GM12878 (cell line): ENCODE measurements around the gene PDE7B. TPM values are rescaled to one million over a fixed set of nuclear protein-coding genes. Genes with fewer than 3 reads are reported as not detected.

Source experiments
- ATAC-seq: fragments of 200-7000 bp; cut with Tn5 transposase; 3 replicates; pipeline ENCODE4 v1.9.1; 2020; ENCODE audit warnings: mild to moderate bottlenecking, moderate library complexity
- Bru-seq: library from RNA; stranded (reverse); fragments of 400-500 nt; gene quantifications from one replicate; lab custom pipeline; 2021; lab: Mats Ljungman, UMichigan
- BruChase-seq, 2 experiments: library from RNA; stranded (reverse); fragments of 400-500 nt; gene quantifications; one replicate each; lab custom pipeline; 2021; lab: Mats Ljungman, UMichigan
- BruUV-seq: library from RNA; stranded (reverse); fragments of 400-500 nt; replicated peaks from 2 replicates; lab custom pipeline; 2021; lab: Mats Ljungman, UMichigan
- CTCF ChIA-PET: fragments of 300-600 bp; sonication (Branson Sonifier 250); formaldehyde crosslinking; extraction: SDS; loops from one replicate; lab custom pipeline; 2021; ENCODE audit warnings: inconsistent platforms; lab: Yijun Ruan, JAX
- POLR2A ChIA-PET: fragments of 350-600 bp; formaldehyde crosslinking; extraction: SDS; loops from one replicate; lab custom pipeline; 2021; ENCODE audit warnings: inconsistent platforms; lab: Charles Lee
- RAD21 ChIA-PET: fragments of 300-600 bp; sonication (Branson Sonifier 250); formaldehyde crosslinking; loops from one replicate; lab custom pipeline; 2023; ENCODE audit warnings: antibody characterized with exemption; ENCODE audit not compliant: unreplicated experiment; lab: Charles Lee
- SMC1A ChIA-PET: fragments of 300-600 bp; sonication (Branson Sonifier 250); formaldehyde crosslinking; loops from one replicate; lab custom pipeline; 2023; ENCODE audit not compliant: unreplicated experiment, uncharacterized antibody; lab: Charles Lee
- DNase-seq: peaks from one replicate; pipeline ENCODE4 v3.0.0-alpha.2; 2011; ENCODE audit warnings: low read depth, low spot score
- FAIRE-seq: peaks from 3 replicates; lab custom pipeline; 2011; peaks lifted over from hg19 to GRCh38; lab: Jason Lieb, UNC
- H2AFZ ChIP-seq: 2 replicates; pipeline ENCODE4 v1.6.0; 2011; ENCODE audit warnings: low read depth, low read length, control low read depth; ENCODE audit not compliant: control insufficient read depth
- H3K27ac ChIP-seq: 2 replicates; pipeline ENCODE4 v1.5.1; 2011; ENCODE audit warnings: control low read depth; ENCODE audit not compliant: control insufficient read depth, insufficient read depth
- H3K27me3 ChIP-seq, 2 experiments: replicated peaks in 1 of 2; 2 replicates each; pipeline versions ENCODE4 v1.6.0 to v1.6.1; 2011; ENCODE audit warnings: low read length in 1 of 2; ENCODE audit not compliant: control insufficient read depth in 2 of 2, insufficient read depth in 2 of 2
- H3K36me3 ChIP-seq, 2 experiments: 2 replicates each; pipeline ENCODE4 v1.5.1; 2011; ENCODE audit warnings: low read length in 1 of 2; ENCODE audit not compliant: control insufficient read depth in 2 of 2, insufficient read depth in 2 of 2
- H3K4me1 ChIP-seq: 2 replicates; pipeline ENCODE4 v1.6.1; 2011; ENCODE audit warnings: mild to moderate bottlenecking, low read length, moderate library complexity, mixed read lengths; ENCODE audit not compliant: control insufficient read depth, insufficient read depth
- H3K4me2 ChIP-seq: 2 replicates; pipeline ENCODE4 v1.6.0; 2011; ENCODE audit warnings: control low read depth; ENCODE audit not compliant: control insufficient read depth, insufficient read depth
- H3K4me3 ChIP-seq: fragments of 200-600 bp; sonication (generic); 2 replicates; pipeline ENCODE4 v1.5.1; 2016
- H3K79me2 ChIP-seq: 2 replicates; pipeline ENCODE4 v1.6.0; 2011; ENCODE audit warnings: low read length; ENCODE audit not compliant: control insufficient read depth, insufficient read depth
- H3K9ac ChIP-seq: 2 replicates; pipeline ENCODE4 v1.8.0; 2011; ENCODE audit warnings: low read length, control low read depth, mixed read lengths; ENCODE audit not compliant: control insufficient read depth, insufficient read depth
- H3K9me3 ChIP-seq: replicated peaks from 3 replicates; pipeline ENCODE4 v1.5.1; 2011; ENCODE audit warnings: mild to moderate bottlenecking, low read length; ENCODE audit not compliant: control insufficient read depth, insufficient read depth
- H4K20me1 ChIP-seq: 2 replicates; pipeline ENCODE4 v1.6.0; 2011; ENCODE audit not compliant: control insufficient read depth, insufficient read depth
- CBX3 ChIP-seq: fragments of 200-600 bp; sonication (generic); IDR thresholded peaks from 2 replicates; pipeline ENCODE4 v1.6.1; 2016; ENCODE audit warnings: low read depth, borderline replicate concordance
- CHD1 ChIP-seq: IDR thresholded peaks from 2 replicates; pipeline ENCODE4 v1.6.1; 2012; ENCODE audit warnings: low read depth, low read length, improper control_type of control experiment
- CHD2 ChIP-seq: IDR thresholded peaks from 2 replicates; pipeline ENCODE4 v1.6.1; 2011; ENCODE audit warnings: low read depth, low read length, improper control_type of control experiment, borderline replicate concordance
- CREM ChIP-seq: IDR thresholded peaks from 2 replicates; pipeline ENCODE4 v1.6.1; 2014; ENCODE audit warnings: antibody characterized with exemption, low read depth
- DPF2 ChIP-seq: fragments of 450-650 bp; IDR thresholded peaks from 2 replicates; pipeline ENCODE4 v1.6.1; 2017; ENCODE audit warnings: mild to moderate bottlenecking
- E2F4 ChIP-seq: IDR thresholded peaks from 2 replicates; pipeline ENCODE4 v1.6.1; 2012; ENCODE audit warnings: low read depth, low read length, improper control_type of control experiment
- IKZF2 ChIP-seq, 2 experiments: fragments of 450-650 bp; IDR thresholded peaks; 2 replicates each; pipeline ENCODE4 v1.6.1; 2017; ENCODE audit warnings: mild to moderate bottlenecking in 2 of 2, moderate library complexity in 2 of 2
- LARP7 ChIP-seq: fragments of 450-650 bp; IDR thresholded peaks from 2 replicates; pipeline ENCODE4 v1.6.1; 2017; ENCODE audit warnings: mild to moderate bottlenecking
- NFYB ChIP-seq: IDR thresholded peaks from 2 replicates; pipeline ENCODE4 v1.6.1; 2011; ENCODE audit warnings: low read depth, mild to moderate bottlenecking, low read length, improper control_type of control experiment, moderate library complexity; ENCODE audit not compliant: insufficient read depth
- PAX8 ChIP-seq: fragments of 450-650 bp; IDR thresholded peaks from 2 replicates; pipeline ENCODE4 v1.6.1; 2017; ENCODE audit warnings: mild to moderate bottlenecking, moderate library complexity
- RFX5 ChIP-seq: IDR thresholded peaks from 2 replicates; pipeline ENCODE4 v1.6.1; 2011; ENCODE audit warnings: low read depth, low read length, improper control_type of control experiment
- SMC3 ChIP-seq: IDR thresholded peaks from 2 replicates; pipeline ENCODE4 v1.6.1; 2011; ENCODE audit warnings: low read length, improper control_type of control experiment, borderline replicate concordance
- SREBF1 ChIP-seq: IDR thresholded peaks from 2 replicates; pipeline ENCODE4 v1.6.1; 2012; ENCODE audit warnings: mild to moderate bottlenecking, low read length
- SUZ12 ChIP-seq: fragments of 200-600 bp; sonication (generic); IDR thresholded peaks from one replicate; pipeline ENCODE4 v1.6.1; 2018; ENCODE audit warnings: antibody characterized with exemption, mild to moderate bottlenecking; ENCODE audit not compliant: unreplicated experiment
- ZNF622 ChIP-seq: fragments of 450-650 bp; IDR thresholded peaks from 2 replicates; pipeline ENCODE4 v1.6.1; 2017; ENCODE audit warnings: mild to moderate bottlenecking, inconsistent platforms
- WGBS: methylation state at CpG from one replicate; pipeline ENCODE4 v1.1.6; 2016; ENCODE audit warnings: low lambda C conversion rate; ENCODE audit not compliant: insufficient replicate concordance, insufficient coverage; ENCODE audit errors: missing lambda C conversion rate; 5-methylcytosine and 5-hydroxymethylcytosine counted together
- in situ Hi-C: fragments of 300-500 bp; cut with MboI; formaldehyde crosslinking; loops from 9 replicates; pipeline ENCODE4 v1.14.3; 2018; ENCODE audit warnings: mixed read lengths
- intact Hi-C: fragments of 100-400 bp; cut with micrococcal nuclease; formaldehyde crosslinking; loops from one replicate; pipeline ENCODE4 v1.14.2; 2022; ENCODE audit not compliant: unreplicated experiment
- long read RNA-seq, 2 experiments: library from polyadenylated mRNA; unstranded; transcript quantifications; one replicate each; pipeline ENCODE4 v2.0.0, GENCODE V29; 2019 to 2020
- polyA minus RNA-seq, 3 experiments: library from RNA; depleted of rRNA, polyadenylated mRNA; stranded (reverse); fragments of >200 nt; gene quantifications; 2 replicates each; pipeline ENCODE4 v1.2.3, GENCODE V29; 2011
- polyA plus RNA-seq, 11 experiments: library from polyadenylated mRNA; depleted of rRNA in 4 of 11; unstranded in 6 of 11; stranded (reverse) in 5 of 11; fragments of >200 nt; fragmentation: Nextera tagmentation in 4 of 11; fragmentation: Illumina TruSeq in 1 of 11; extraction: Ambion mirVana in 4 of 11; extraction: Trizol in 1 of 11; gene quantifications; 1 replicate in 1 of 11; 2 replicates in 10 of 11; pipeline versions ENCODE4 v1.2.1 to v1.2.3, GENCODE V29; 2011 to 2016; ENCODE audit warnings: inconsistent platforms in 2 of 11, missing spikeins in 2 of 11, low read depth in 1 of 11
- total RNA-seq, 4 experiments: library from RNA; depleted of rRNA in 3 of 4; stranded (reverse); fragments of >200 nt in 3 of 4; fragmentation: Illumina TruSeq in 1 of 4; extraction: Trizol in 1 of 4; gene quantifications; 2 replicates each; pipeline versions ENCODE4 v1.2.1 to v1.2.3, GENCODE V29; 2013 to 2021

Gene PDE7B
- total RNA-seq (2013; cell fraction: nucleolus; rRNA removed), result not detected in 2 replicates
- not detected in 2 replicates for total RNA-seq (2014; rRNA removed)
- total RNA-seq (2014; rRNA removed; fragmentation: Illumina TruSeq; extraction: Trizol), result not detected in 2 replicates
- total RNA-seq (2021), result not detected in 2 replicates
- polyA plus RNA-seq (2011; ENCODE audit: low read depth), result not detected
- not detected in 2 replicates for polyA plus RNA-seq (2011; rRNA removed)
- 0.03 TPM in 1 of 2 replicates, not detected in the other for polyA plus RNA-seq (2011; cell fraction: cytosol; rRNA removed)
- polyA plus RNA-seq (2011; cell fraction: nucleus; rRNA removed), result not detected in 2 replicates
- 0.03 TPM in 1 of 2 replicates, not detected in the other for polyA plus RNA-seq (2012)
- polyA plus RNA-seq (2014; fragmentation: Illumina TruSeq; extraction: Trizol), result not detected in 2 replicates
- not detected for polyA plus RNA-seq (2014; fragmentation: Nextera tagmentation; extraction: Ambion mirVana)
- not detected in 2 replicates for polyA plus RNA-seq (2014; rRNA removed)
- polyA plus RNA-seq (2016; fragmentation: Nextera tagmentation; extraction: Ambion mirVana), result not detected
- 0.05 and 0.07 TPM in 2 replicates for polyA minus RNA-seq (2011; rRNA and poly(A)+ RNA removed)
- polyA minus RNA-seq (2011; cell fraction: cytosol; rRNA and poly(A)+ RNA removed), result not detected in 2 replicates
- not detected in 2 replicates for polyA minus RNA-seq (2011; cell fraction: nucleus; rRNA and poly(A)+ RNA removed)
- percentile 4 among the genes with signal in this experiment for Bru-seq, nascent RNA
- percentile 3 among the genes with signal in this experiment for BruChase-seq, experiment 1, labeled RNA remaining after a 6-hour chase
- BruChase-seq, experiment 2, labeled RNA remaining after a 2-hour chase, result percentile 2 among the genes with signal in this experiment
- long read RNA-seq, experiment 1, result 0 reads
- long read RNA-seq, experiment 2, partial matches to known transcripts, result 0 of 2 reads
- long read RNA-seq, experiment 2, other reads (novel, unspliced or antisense), result 2 of 2 reads

DNA sequence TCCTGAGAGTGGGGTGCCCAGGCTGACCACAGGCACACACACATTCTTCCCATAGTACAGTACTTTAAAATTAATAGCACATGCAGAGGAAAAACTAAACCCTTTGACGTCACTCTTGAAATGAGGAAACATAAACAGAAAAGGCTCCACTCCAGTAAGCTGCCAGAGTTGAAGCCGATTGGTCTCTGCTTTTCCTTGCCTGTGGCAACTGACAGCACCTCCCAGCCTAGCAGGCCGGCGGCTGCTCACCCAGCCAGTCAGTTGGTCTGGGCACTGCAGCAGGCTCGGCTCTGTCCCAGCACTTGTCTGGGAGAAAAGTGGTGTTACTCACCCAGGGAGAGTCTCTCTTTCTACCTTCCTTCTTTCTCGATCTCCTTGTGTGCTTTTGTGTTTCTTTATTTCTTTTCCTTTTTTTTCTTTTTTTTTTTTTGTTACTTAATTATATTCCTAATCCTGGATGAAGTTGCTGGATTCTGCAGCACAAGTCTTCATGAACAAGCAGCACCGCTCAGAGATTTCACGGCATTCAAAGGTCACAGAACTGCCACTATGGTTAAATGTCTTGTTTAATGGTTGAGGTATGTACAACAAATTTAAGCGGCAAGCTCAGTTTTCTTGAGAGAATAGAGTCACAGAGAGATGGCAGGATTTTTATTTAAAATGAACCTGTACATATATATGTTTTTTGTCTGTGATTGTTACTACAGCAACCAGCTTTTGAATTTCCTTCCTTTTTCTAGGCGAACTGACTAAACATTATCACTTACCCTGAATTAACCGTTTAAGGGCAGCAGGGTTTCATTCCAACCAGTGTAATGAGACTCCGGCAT is at the start of gene PDE7B:
Gene PDE7B, plus strand, starts transcription at position 260 of the 830 bp plus-strand sequence.
- ChIA-PET SMC1A (interaction anchor here (0.6 to 1.1 kb wide), 5 partner anchors 15 to 101 kb away, joined by 3 read pairs; no protein-coding TSS in a partner anchor), CTCF (interaction anchor here (1.0 to 2.7 kb wide), 3 partner anchors 58 to 375 kb away, joined by 3 to 7 read pairs (median 4); no protein-coding TSS in a partner anchor), POLR2A (no interaction called here), RAD21 (no interaction called here)
- WGBS, result 10% methylated on average over 12 of the region's 12 CpGs
- intact Hi-C loops (no loop called here), in situ Hi-C loops (no loop called here)
- BruUV-seq, result no TSS peak
- FAIRE-seq, result no peak
- Histone ChIP-seq H3K27me3 (peaks cover 0 to 4% of the 10 kb centered on the region in 2 experiments; a peak in 2 of 4 replicates), H3K27ac (no peak within 1 kb of the TSS), H2AFZ (no peak within 1 kb of the TSS), H3K79me2 (no peaks in the 10 kb centered on the region), H3K9ac (no peak within 1 kb of the TSS), H3K4me1 (no peaks in the 10 kb centered on the region), H3K36me3 (no peaks in the 10 kb centered on the region), H3K9me3 (no peaks in the 10 kb centered on the region), H3K4me2 (peak within 1 kb of the TSS; percentile 56), H3K4me3 (no peak within 1 kb of the TSS), H4K20me1 (no peaks in the 10 kb centered on the region)
- peak; percentile 94 for ATAC-seq
- DNase-seq, result no peak
- no peak for TF ChIP-seq CBX3
- TF ChIP-seq PAX8, result no peak
- no peak for TF ChIP-seq IKZF2 (IDR thresholded peaks at IDR 0.05)
- TF ChIP-seq LARP7, result no peak
- TF ChIP-seq DPF2, result no peak
- TF ChIP-seq SMC3, result no peak
- TF ChIP-seq CHD2, result no peak
- TF ChIP-seq NFYB, result peak; percentile 38; the same call in 1 of the 2 replicates
- no peak for TF ChIP-seq ZNF622
- 0 out of 2 replicates have a peak, but pooled peaks have one; percentile 17 for TF ChIP-seq CREM
- TF ChIP-seq SUZ12, result no peak
- no peak for TF ChIP-seq RFX5
- no peak for TF ChIP-seq SREBF1
- no peak for TF ChIP-seq CHD1
- no peak for TF ChIP-seq E2F4
